Body of pancreas (tissue), 4 donors: Measurements from ENCODE around the gene PCSK5.
"Not testable (repeated sequence)": the region's sequence is repeated elsewhere in the genome, so short reads cannot be mapped to it uniquely, and the experiment has no call there.

Source experiments
- CTCF ChIP-seq, 7 experiments: fragments of 450-650 bp in 4 of 7; fragments of 200-600 bp in 3 of 7; sonication (generic) in 3 of 7; IDR thresholded peaks; one replicate each; pipeline ENCODE4 v1.5.1; 2016 to 2019; ENCODE audit warnings: antibody characterized with exemption in 7 of 7
- POLR2A ChIP-seq, 3 donors: fragments of 450-650 bp; IDR thresholded peaks; one replicate each; pipeline ENCODE4 v1.6.1; 2016; ENCODE audit warnings: antibody characterized with exemption in 3 of 3, mild to moderate bottlenecking in 2 of 3

DNA sequence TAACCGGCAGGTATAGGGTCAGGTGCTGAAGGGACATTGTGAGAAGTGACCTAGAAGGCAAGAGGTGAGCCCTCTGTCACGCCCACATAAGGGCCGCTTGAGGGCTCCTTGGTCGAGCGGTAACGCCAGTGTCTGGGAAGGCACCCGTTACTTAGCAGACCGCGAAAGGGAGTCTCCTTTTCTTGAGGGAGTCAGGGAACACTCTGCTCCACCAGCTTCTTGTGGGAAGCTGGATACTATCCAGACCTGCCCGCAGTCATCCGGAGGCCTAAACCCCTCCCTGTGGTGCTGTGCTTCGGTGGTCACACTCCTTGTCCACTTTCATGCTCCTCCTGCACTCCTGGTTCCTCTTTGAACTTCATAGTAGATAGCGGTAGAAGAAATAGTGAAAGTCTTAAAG lies 429.0 kb downstream of the PCSK5 start:
- TF ChIP-seq CTCF, POLR2A (IDR thresholded peaks at IDR 0.05): not testable (repeated sequence)
